ENCODE measurements around the gene SIRT2.

GRCh38 chr19:38830039-38830733 is 69.2 kb downstream of the SIRT2 start:
- TF ChIP-seq CTCF (IDR thresholded peaks at IDR 0.05): no peak
- no peak for TF ChIP-seq POLR2A (IDR thresholded peaks at IDR 0.05)
